HG02970 (cell line): ENCODE results near the gene PDE4D.
A peak's percentile ranks its signal among the peaks of the same experiment; 100 is the strongest.

Experiments used
- ATAC-seq: cut with Tn5 transposase; IDR thresholded peaks from one replicate; pipeline ENCODE4 v1.9.1; 2021; ENCODE audit warnings: mild to moderate bottlenecking, moderate library complexity, moderate number of reproducible peaks; ENCODE audit not compliant: unreplicated experiment, low FRiP score

Gene PDE4D

GRCh38 chr5:59151162-59151889 is 742.2 kb downstream of the PDE4D start:
- no peak for ATAC-seq

- ATAC-seq, result no peak
Observed at GRCh38 chr5:59149827-59150226, 743.7 kb downstream of the PDE4D start.

DNA sequence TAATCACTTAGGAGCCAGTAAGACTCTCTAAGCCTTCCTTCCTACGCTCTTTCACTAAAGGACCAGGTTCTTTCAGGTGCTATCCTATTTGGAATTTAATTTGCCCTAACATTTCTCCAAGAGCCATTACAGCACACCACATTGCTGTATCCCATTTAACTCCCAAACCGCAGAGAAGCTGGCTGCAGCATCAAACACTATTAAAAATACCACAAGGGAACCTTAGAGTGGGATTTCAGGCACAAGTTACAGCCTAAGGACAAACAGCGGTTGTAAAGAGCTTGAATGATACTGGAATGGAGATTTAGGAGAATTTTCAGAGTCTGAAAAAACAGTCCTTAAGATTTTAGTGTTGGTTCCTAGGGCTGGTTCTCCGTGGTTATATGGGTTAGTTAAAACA is 744.3 kb downstream of the PDE4D start:
- ATAC-seq, result no peak

GRCh38 chr5:59146729-59147128 is 746.8 kb downstream of the PDE4D start:
- no peak for ATAC-seq

- ATAC-seq, result peak; percentile 76
Observed at GRCh38 chr5:59143926-59144333, 749.6 kb downstream of the PDE4D start.

GRCh38 chr5:59142927-59143326 is 750.6 kb downstream of the PDE4D start:
- no peak for ATAC-seq

DNA sequence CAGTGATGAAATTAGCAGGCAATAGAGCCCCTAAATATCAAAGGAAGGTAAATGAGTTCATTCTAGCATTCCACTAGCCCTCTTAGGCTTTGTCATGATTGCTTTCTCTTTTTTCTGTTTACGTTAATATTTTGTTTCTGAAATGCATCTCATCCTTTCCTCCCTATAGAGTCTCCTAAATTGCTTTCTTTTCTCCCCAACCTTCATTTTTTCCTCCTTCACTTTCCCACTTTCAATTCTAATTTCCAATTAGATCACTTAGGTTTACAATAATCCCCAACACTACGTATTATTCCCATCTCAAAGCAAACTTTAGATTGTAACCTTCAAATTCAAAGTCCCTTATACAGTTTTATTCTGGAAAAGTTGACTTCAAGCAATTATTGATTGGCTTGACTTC is 751.4 kb downstream of the PDE4D start:
- ATAC-seq, result no peak

GRCh38 chr5:59140133-59140532 is 753.4 kb downstream of the PDE4D start:
- ATAC-seq, result no peak

DNA sequence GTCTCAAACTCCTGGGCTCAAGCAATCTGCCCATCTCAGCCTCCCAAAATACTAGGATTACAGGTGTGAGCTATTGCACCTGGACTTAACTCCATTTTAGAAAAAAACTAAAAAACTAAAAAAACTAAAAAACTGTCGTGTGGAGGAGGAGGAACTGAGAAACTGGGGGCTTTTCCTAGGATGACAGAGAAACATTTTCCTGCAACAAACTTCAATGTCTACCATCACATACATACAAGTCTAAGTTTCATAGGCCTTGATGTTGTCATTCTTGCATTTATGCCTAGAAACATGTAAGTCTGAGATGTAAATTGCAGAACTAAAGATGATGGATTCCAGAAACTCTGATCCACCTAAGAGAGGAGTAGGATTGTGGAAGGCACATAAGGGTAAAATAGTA is 753.8 kb downstream of the PDE4D start:
- no peak for ATAC-seq

DNA sequence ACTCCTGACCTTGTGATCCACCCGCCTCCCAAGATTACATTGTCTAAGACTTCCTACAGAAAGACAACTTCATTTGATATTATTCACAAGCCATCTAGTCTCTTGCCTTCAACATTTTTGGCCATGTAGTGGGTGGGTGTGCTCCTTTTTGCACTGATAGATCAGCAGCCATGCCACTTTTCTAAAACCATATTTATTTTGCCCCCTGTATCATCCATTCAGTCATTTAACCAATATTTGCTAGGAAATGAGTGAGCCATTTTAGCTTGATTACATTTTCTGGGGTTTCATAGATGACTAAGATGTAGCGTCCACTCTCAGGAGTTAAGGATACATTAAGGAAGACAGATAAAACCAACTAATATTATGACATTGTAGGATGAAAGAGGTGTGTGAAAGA is 755.0 kb downstream of the PDE4D start:
- ATAC-seq, result no peak

GRCh38 chr5:59137846-59138245 is 755.7 kb downstream of the PDE4D start:
- no peak for ATAC-seq

DNA sequence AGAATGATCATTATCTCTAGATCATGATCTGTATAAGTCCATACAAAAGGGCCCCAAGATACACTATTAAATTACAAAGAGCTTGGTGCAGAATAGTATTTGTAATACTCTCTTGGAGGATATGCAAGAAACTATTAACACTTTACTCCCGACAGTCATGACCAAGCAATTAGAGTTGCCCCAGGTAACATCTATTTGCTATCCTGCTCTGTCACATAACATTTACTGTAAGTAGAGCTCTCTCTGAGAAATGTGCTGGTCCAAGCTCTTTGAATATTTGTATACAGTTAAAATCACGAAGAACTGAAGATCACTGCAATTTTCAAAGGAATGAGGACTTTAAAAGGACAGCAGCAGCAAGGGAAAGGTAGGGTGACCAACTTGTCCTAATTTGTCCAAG is 757.0 kb downstream of the PDE4D start:
- ATAC-seq, result no peak

DNA sequence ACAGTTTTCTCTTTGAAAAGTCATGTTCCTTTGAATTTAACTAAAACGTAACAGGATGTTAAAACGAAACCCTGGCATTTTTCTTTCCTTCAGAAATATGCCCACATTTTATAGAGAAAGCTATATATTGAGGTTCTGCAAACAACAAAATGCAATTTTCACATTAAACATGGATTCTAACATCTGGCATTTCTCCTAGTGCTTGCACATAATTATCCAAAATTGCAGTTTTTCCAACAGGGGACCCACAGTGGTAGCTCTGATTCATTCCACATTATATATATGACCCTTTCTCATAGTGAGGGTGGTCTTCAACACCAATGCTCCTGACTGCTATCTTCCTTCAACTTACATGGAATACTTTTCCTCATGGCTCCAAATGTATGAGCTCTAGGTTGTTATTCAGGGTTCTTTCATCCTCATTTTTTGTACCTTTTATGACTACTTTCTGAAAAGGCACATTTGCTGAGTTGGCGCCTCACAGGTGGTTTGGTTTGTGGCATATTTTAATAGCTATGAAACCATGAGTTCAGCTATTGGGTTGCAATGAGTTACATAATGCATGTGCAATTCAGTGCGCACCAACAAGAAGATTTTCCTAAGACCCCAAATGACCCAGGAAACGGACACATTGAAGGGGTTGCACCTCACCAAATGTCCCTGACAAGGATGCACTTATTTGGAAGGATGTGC is 758.9 kb downstream of the PDE4D start:
- no peak for ATAC-seq

GRCh38 chr5:59133764-59134261 is 759.7 kb downstream of the PDE4D start:
- no peak for ATAC-seq

DNA sequence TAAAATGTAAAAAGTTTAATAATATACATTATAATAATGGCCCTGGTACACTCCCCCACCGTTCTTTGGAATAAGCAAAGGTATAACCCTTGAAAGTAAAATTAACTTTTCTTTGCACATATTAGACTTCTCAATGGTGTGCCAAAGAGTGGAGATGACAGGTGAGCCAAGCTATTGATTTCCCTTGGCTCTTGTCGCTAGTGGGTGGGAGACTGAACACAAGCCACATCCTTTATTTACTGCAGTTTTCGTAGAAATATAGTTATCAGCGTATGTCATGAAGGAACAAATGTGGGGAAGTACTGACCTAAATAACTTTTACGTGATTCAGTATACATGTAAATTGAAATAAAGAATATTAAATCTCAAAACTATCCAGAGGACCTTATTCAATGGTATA is 761.4 kb downstream of the PDE4D start:
- no peak for ATAC-seq

- no peak for ATAC-seq
Observed at GRCh38 chr5:59130431-59130830, 763.1 kb downstream of the PDE4D start.

- ATAC-seq, result no peak
Observed at GRCh38 chr5:59128646-59129290, 764.8 kb downstream of the PDE4D start.

DNA sequence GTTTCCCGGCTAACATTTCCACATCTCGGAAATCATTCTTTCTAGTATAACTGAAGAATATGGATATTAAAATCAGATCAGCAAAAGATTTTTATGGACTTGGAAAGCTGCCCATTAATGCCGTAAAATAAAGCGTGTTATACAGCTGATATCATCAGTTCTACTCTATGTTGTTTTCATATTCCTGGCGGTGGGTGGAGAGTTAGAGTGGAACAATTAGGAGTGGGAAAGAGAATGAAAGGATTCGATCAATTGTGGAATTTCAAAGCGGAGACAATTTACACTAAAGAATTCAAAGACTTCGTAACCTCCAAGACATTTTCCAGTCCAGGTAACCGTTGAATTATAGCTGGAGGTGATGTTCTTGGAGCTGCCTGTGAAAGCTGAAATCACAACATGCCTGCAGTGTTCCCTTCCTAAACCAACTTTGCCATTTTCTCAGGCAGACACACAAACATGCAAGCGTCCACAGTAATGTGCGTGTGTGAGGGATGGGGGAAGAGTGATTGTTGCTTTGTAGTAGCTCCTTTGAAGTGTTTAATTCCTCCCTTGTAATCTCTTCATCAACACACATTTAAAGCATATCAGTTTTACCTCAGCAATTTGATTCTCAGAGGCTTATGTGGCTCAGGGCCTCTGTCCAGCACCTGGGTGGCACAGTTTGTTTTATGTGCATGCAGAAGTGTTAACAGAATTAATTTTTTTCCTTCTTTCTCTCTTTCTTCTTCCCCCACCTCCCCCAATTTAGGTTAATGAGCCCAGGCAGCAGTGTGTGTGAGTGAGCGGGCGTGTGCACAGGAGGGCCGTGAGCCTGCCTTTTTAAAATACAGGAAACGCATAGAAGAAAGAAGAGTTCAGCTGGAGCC is 766.6 kb downstream of the PDE4D start:
- peak; percentile 13 for ATAC-seq

GRCh38 chr5:59126016-59126707 is 767.4 kb downstream of the PDE4D start:
- ATAC-seq, result no peak
